HG02870 (cell line): ENCODE results near the gene FARP2.
"Not testable (repeated sequence)": the region's sequence is repeated elsewhere in the genome, so short reads cannot be mapped to it uniquely, and the experiment has no call there.

Experiments used
- ATAC-seq: cut with Tn5 transposase; IDR thresholded peaks from one replicate; pipeline ENCODE4 v1.9.1; 2021; ENCODE audit warnings: mild to moderate bottlenecking, moderate library complexity; ENCODE audit not compliant: unreplicated experiment

FARP2 gene

DNA sequence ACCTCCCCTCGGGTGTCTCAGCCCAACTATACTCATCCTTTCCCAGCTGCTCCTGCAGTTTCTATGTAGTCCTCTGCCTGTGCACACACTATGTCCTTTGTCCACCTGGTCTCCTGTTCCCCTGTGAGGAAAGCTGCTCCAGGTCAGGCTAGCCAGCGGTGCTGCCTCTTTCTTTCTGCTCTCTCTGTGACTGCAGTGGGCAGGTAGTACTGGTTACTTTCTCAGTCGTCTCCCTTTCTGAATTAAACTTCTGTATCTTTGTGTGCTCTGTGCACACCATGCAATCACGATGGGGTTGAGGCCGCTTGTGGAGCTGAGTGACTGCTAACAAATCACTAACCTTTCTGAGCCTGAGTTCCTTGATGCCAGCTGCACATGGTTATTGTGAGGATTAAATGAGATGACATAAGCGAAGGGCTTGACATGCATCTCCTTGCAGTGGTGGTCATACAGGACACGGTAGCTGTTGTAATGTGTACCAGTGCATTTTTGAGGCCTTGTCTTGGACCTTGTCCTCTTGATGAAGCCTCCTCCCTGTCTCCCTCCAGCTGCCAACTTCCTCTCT is 3.5 kb downstream of the FARP2 start:
- ATAC-seq: no peak

GRCh38 chr2:241363426-241363825 is 7.3 kb downstream of the FARP2 start:
- no peak for ATAC-seq

DNA sequence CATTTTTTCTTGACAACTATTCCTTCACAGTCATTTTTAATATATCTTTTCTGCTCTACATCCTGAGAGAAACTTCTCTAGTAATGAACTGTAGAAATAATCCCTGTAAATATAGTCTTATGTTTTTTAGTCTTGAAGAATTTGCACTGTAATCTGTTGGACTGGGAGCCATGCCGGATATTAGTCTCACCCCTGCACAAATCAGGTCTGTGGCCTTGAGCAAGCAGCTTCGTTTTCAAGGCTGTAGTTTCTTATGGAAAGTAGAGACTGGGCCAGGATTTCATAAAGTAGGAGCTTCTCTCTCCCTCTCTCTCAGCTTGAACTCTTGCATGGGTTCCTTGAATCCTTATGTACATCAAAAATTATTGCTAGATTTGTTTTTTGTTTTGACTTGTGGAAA is 8.7 kb downstream of the FARP2 start:
- no peak for ATAC-seq

- ATAC-seq: no peak
Observed at GRCh38 chr2:241366678-241367077, 10.6 kb downstream of the FARP2 start.

- no peak for ATAC-seq
Observed at GRCh38 chr2:241368643-241369042, 12.6 kb downstream of the FARP2 start.

DNA sequence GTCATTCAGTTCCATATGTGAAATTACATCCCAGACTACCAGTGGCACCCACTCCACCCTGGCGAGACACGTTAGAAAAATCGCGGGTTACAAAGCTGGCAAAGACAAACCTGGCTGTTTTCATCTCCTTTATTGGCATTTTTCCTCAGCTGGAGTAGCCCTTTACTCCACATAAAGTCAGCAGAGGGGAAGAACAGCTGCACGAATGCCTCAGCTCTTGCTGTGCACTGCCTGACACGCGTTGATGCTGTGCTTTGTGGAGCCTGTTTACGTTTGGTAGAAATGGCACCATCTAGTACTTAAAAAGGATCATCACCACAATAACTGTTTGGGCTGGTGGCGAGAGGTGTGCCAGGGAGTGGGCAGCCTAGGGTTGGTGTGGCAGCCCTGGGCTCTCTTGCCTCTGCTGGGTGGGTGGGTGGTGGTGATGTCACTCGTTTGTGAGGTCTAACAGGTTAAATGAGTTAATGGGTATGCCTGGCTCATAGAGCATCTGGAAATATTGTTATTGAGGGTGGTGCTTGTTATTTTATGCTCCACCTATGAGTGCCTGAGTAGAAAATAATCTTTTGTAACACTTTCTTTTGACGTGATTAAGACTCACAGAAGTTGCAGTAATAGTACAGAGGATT is 16.4 kb downstream of the FARP2 start:
- no peak for ATAC-seq

- ATAC-seq: no peak
Observed at GRCh38 chr2:241373446-241373845, 17.4 kb downstream of the FARP2 start.

GRCh38 chr2:241373906-241374305 is 17.8 kb downstream of the FARP2 start:
- ATAC-seq: not testable (repeated sequence)

- no peak for ATAC-seq
Observed at GRCh38 chr2:241375300-241375699, 19.2 kb downstream of the FARP2 start.

GRCh38 chr2:241376808-241377207 is 20.7 kb downstream of the FARP2 start:
- ATAC-seq: no peak

DNA sequence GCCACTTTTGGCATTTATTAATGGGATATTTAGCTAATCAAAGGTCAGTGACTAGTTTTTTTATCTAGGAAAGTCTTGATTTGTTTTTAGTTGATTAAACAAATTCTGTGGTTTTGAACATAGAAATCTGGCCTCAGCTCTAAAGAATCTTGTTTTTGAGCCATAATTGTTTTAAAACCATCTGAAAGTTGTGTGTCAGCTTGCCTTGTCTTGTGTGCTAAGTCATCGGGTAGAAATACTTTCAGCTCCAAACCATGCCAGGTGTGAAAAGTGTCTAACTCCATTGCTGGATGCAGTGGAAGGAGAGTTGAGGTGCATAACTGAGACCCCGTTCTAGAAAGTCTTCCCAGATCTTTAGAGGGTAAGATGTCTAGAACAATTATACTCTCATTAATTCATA is 22.7 kb downstream of the FARP2 start:
- ATAC-seq: no peak

- no peak for ATAC-seq
Observed at GRCh38 chr2:241379481-241380480, 23.7 kb downstream of the FARP2 start.

- no peak for ATAC-seq
Observed at GRCh38 chr2:241381872-241382271, 25.8 kb downstream of the FARP2 start.

- not testable (repeated sequence) for ATAC-seq
Observed at GRCh38 chr2:241385450-241385849, 29.4 kb downstream of the FARP2 start.

- no peak for ATAC-seq
Observed at GRCh38 chr2:241386519-241386918, 30.4 kb downstream of the FARP2 start.

DNA sequence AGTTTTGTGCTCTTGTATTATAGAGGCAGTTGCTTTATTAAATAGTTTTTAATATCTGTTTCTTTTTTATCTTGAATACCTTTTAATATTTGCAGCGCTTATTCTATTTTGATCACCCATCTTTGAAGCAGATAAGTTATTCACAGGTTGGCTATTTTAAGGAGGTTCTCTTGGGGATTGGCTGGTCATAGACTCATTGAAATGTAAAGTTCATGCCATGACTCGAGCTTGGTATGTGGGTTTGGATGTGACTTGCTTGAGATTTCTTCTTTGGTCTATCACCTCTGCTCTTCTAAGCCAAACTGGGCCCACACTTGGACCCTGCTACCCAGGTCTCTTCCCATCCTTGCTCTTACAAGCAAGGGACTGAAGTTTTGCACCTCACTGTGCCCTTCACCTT is 33.6 kb downstream of the FARP2 start:
- no peak for ATAC-seq

GRCh38 chr2:241390301-241391206 is 34.5 kb downstream of the FARP2 start:
- peak; percentile 62 for ATAC-seq

DNA sequence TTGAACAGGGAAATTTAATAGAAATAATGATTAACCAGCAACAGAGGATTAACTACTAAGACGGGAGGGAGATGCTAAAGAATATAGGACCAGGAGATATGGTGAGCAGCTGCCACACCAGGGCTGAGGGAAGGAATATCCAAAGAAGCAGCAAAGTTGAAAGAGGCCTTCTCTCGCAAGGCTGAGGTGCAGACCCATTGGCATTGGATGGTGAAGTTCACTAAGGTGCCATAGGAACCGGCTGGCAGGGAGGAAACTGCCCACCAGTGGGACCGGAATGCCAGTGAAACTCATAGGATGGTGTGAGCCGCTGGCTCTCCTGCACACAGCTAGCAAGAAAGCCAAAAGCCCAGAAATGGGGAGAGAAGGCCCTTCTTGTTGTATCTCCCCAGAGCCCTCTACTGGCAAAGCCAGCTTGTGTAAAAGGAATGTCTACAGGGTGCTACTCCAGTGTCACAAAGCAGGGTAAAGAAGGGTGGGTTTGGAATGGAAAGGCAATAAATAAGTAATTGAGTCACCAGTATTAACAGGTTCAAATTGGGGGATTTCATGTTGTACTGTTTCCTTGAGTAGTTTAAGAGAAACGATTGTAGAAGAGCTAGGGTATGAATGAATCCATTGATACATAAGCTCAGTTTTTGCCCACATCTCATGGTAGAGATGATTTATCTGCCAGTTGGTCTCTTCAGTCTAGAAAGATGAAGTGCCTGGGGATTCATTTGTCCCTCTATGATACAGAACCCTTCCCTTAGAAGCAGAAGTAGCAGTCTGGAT is 36.0 kb downstream of the FARP2 start:
- no peak for ATAC-seq

DNA sequence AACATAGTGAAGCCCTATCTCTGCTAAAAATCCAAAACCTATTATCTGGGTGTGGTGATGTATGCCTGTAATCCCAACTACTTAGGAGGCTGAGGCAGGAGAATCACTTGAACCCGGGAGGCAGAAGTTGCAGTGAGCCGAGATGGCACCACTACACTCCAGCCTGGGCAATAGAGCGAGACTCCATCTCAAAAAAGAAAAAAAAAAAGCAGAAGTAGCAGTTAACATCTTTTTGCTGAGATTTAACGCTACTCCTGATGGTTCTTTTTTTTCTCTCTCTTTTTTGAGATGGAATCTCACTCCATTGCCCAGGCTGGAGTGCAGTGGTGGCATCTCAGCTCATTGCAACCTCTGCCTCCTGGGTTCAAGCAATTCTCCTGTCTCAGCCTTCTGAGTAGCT is 36.7 kb downstream of the FARP2 start:
- ATAC-seq: not testable (repeated sequence)
